Measurements from ENCODE around the gene EFCAB7.
A peak's percentile ranks its signal among the peaks of the same experiment; 100 is the strongest.

Gene EFCAB7

DNA sequence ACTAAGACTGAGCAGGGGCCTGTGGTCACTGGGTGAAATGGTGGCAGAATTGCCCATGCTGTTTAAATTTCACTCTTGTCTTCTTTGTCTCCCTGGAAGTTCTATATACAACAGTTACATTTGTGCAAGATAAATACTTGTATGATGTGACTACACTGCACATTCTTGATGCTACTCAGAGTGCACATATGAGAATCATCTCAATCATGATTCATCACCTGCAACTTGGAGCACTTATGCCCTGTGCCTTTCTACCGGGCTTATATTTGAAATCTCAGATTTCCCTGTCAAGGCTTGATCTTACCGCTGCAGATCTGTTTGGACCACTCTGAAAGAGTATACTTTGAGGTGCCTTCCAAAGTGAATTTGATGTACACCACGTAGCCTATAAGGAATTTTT is 80.5 kb downstream of the EFCAB7 start:
- DNase-seq (ENCODE audit: low spot score): no peak

GRCh38 chr1:63607322-63607721 is 84.0 kb downstream of the EFCAB7 start:
- no peak for DNase-seq (ENCODE audit: low spot score)

- DNase-seq (ENCODE audit: low spot score): no peak
Measured at GRCh38 chr1:63611231-63611630, 87.9 kb downstream of the EFCAB7 start.

- DNase-seq (ENCODE audit: low spot score): no peak
Measured at GRCh38 chr1:63612564-63612963, 89.2 kb downstream of the EFCAB7 start.

DNA sequence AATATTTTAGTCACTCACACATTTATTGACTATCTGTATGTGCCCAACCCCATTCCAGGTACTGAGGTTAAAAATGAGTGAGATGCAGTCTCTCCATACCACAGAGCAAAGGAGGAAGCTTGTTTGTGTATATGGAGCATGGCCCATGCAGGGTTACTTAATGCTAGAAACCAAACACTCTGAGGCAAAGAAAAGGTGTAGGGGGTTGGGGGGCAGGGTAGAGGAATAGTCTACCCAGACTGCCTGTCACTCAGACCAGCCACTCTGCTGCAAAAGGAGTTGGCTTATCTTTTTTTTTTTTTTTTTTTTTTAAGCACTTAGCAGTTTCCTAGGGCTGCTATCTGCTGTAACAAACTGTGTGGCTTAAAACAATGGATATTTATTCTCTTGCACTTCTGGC is 89.6 kb downstream of the EFCAB7 start:
- no peak for DNase-seq (ENCODE audit: low spot score)

GRCh38 chr1:63615768-63616420 is 92.6 kb downstream of the EFCAB7 start:
- DNase-seq (ENCODE audit: low spot score): peak; percentile 69

- DNase-seq (ENCODE audit: low spot score): no peak
Measured at GRCh38 chr1:63617450-63617849, 94.1 kb downstream of the EFCAB7 start.

GRCh38 chr1:63618011-63618410 is 94.7 kb downstream of the EFCAB7 start:
- no peak for DNase-seq (ENCODE audit: low spot score)

GRCh38 chr1:63619558-63619957 is 96.2 kb downstream of the EFCAB7 start:
- DNase-seq (ENCODE audit: low spot score): no peak

- no peak for DNase-seq (ENCODE audit: low spot score)
Measured at GRCh38 chr1:63620671-63621070, 97.3 kb downstream of the EFCAB7 start.

DNA sequence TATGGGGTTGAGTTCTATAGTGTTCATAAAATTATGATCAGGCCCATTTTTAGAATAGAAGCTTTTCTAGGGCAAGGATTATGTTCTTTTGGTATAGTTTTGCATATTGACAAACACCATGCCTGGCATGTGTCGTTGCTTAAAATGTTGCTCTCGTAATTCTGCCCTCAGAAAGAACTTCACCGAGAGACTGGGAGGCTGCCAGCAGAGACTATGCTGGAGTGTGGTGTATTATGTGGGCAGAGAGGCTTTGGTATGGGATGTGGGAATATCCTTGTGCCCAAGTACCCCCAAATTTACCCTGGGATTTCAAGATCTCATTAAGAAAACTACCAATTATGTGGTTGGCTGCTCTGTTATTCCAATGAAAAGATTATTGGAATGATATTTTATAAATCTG is 97.8 kb downstream of the EFCAB7 start:
- no peak for DNase-seq (ENCODE audit: low spot score)

DNA sequence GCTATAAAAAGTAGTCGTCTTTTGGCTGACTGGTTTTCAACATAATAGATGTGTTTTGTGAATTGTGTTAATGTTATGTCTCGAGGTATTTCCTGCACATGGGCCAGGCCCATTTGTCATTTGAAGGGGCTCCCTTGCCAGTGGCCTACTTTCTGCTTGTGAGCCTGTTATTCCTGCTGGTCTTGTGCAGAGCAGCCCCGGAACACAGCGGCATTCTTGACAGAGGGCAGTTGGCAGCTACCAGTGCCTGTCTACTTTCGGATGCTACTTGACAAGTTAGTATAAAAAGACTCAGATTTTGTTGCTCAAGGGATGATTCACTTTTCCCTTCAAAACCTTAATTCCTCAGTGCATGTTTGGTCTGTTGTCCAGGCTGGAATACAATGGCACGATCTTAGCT is 98.4 kb downstream of the EFCAB7 start:
- DNase-seq (ENCODE audit: low spot score): no peak
